HG03108 (cell line): ENCODE data around the gene BDKRB2.

Experiments
- ATAC-seq: cut with Tn5 transposase; IDR thresholded peaks from one replicate; pipeline ENCODE4 v1.9.1; 2021; ENCODE audit warnings: moderate library complexity; ENCODE audit not compliant: unreplicated experiment

BDKRB2 gene

DNA sequence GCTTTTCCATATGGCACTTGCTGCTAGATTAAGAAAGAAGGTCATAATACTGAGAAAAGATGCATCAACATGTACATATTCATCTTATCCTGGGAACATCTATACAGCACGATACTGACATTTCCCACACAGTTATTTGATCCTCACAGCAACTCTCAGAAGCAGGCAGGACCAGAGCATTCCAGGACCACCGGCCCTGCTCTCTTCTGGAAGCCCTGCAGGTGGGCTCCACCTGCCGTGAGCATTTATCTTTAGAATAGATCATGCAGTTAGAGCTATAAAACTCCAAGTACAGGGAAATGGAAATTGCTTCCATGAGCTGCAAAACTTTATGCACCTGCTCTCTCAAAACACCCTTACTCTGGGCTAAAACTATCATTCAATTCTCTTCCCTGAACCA lies 45.8 kb downstream of the BDKRB2 start:
- no peak for ATAC-seq

DNA sequence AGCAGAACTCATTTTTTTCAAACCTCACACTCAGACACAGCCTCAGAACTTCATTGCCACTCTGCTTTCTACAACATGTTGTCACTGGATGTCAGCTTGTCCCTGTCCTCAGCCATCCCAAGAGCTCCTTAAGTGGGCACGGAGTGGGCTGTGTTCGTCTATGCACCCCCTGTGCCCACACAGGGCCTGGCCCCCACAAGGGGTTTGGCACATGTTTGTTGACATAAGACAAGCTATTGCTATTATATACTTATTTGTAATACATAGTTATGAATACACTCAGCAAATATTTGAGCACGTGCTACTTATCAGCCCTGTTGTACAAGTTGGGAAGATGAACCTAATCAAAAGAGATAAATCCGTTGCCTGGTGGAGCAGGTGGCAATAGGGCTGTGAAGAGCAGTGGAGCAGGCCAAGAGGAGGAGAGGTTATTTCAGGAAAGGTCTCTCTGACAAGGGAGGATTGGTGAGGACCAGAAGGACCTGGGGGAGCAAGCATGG lies 47.1 kb downstream of the BDKRB2 start:
- no peak for ATAC-seq

DNA sequence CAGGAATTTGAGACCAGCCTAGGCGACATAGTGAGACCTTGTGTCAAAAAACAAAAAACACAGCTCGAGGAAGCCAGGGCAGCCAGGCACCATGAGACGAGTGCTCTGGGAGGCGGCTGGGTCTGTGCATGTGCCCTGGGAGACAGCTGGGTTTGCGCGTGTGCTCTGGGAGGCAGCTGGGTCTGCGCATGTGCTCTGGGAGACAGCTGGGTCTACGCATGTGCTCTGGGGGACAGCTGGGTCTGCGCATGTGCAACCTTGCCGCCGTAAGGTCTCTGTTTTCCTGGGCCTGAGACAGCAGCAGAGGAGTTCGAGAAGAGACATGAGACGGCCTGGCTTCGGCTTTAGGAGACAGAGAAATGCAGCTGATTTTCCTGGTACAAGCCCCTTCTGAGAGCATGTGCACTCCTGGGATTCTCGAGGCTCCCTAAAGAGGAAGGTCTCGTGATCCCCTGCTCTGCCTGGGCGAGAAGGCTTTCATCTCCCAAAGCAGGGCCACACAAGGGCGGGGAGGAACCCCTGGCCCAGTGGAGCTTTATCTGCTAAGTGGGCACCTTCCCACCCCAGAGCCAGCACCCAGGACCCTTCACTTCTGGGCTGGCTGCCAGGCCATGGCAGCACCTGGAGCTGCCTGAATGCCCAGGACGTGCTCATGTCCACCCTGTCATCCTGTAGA lies 47.8 kb downstream of the BDKRB2 start:
- no peak for ATAC-seq

DNA sequence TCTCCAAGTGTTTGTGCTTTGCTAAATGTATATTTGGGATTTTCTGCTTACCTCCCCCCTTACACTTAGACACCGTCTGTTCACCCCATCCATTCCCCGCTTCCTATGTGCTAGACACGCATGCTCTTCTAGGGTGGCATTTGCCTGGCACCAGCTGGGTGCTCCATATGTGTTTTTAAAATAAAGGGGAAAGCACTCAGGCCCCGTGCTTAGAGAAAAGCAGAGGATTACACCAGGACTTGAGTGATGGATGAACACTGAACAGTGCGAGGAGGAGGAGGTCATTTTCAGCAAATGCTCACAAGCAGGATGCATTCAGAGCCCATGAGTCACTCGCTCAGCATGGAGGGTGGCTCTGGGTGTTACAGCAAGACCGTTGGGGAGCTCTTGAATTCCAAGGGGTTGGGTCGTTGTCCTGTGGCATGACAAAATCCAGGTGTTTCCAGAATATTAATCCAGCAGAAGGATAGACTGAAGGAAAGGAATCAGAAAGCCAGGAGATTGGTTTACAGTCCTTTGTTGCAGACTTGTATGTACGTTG lies 48.4 kb downstream of the BDKRB2 start:
- no peak for ATAC-seq

DNA sequence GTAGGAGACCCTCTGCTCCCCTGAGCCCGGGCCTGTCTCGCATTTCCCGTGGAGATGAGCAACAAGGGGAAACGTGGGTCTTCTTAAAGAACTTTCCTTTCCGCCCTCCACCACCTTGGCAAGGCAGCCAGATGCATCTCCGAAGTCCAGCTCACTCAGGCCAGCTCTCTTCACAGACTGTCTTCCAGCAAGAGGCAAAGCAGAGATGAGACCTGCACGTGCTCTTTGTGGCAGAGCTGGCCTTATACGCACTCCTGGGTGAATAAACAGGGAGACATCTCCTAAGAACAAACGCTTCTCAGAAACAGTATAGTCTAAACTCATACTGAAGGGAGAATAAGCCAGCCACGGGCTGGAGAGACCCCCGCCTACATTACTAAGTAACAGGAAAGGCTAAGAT lies 50.0 kb downstream of the BDKRB2 start:
- ATAC-seq: no peak

DNA sequence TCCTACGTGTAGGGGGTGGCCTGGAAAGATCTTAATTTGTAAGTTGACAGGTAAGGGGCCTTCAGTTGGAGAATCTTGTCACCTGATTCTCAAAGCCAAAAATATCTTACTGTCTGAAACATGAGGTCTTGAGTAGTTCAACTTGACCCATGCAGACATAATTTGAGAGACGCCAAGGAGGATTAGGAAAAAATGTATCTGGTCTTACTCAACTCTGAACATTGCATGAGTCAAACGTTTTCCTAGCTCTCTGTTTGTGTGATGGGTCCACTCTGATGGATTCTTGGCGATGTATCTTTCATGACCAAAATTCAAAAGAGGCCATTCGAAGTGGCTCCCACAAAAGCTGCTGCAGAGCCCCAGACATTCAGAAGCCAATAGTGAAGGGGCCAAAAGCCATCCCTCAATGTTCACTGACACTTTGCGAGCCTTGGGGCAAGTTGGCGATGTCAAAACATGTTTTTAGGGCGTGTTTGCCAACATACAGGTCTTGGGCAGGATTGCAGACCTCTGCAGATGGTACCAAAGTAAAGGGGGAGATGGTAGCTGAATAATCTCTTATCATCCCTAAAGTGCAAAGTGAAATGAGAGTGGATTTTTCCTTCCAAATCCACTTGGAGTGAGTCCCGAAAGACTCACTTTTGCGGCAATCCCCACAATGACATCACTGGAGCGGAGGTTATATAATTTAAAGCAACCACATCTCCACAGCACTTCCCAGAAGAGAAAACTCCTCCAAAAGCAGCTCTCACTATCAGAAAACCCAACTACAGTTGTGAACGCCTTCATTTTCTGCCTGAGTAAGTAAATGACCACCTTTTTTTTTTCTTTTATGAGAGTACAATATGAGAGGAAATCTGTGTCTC lies 51.1 kb downstream of the BDKRB2 start, which contains the start of gene BDKRB1:
BDKRB1 (plus strand) TSS at position 710 of the 866 bp plus-strand sequence. CDS start 7,473 bp downstream, outside the sequence.
- no peak for ATAC-seq

DNA sequence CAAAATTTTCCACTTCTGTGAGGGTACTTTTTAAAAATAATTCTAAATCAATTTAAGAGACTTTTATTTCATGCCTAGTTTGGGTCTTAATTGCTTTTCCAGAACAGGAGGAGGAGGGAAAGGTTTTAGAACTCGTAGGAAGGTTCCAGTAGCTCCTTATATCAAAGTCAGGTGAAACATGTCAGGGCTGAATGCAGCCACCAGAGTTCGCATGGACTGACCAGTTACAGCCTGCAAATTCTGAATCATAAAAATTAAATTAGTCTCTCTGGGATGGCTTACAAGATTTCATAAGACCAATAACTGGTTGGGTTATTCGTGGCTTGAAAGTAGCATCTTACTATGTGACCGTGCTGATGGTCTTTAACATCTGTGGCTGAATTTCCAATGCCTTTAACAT lies 51.8 kb downstream of the BDKRB2 start:
- ATAC-seq: no peak

DNA sequence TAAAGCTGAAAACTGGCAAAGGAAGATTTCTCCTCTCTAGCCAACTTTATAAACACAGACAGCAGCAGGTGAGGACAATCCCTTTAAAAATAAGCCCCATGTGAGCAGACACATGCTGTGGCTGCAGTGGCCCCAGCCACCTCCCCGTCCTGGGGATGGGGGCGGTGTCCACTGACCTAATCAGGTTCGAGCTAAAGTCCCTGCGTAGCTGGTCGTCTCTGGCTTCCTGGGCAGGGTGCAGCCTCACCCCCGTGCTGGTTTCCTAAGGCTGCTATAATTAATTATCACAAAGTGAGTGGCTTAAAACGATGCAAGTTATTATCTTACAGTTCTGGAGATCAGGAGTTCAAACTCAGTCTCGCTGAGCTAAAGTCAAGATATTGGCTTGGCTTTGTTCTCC lies 52.4 kb downstream of the BDKRB2 start:
- no peak for ATAC-seq

DNA sequence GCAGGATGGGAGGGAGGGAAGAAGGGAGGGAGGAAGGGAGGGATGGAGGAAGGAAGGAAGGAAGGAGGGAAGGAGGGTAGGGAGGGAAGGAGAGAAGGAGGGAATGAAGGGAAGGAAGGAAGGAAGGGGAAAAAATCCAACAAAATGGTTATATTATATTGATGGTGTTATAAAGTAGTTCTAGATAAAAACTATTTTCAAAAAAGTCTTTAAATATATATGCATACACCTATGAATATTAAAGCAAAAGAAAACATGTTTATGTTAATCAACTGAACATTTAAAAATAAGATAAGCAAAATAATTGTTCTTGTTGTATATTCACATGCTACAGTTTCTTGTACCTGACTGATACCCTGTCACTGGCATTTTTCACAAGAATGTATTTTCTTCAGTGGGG lies 53.3 kb downstream of the BDKRB2 start:
- no peak for ATAC-seq

DNA sequence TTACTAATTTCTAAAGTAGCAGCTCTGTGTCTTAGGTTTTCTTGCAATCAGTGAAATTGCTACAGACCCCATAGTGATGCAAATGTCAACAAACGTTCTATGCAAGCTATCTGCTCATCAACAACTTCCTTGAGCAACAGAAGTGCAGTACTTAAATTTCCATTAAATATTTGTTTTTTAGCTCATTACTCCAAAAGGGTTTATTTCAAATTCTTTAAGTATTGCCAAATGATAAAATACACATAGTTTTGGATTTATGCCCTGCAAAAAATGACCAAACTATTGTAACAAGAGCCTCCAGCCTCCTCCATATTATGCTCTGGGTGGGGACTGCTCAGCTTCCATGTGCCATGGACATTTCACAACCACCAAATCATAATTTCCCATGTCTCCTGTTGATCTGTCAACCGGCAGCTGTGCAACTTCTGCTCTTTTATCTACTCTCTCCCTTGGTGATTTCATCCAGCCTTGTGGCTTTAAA lies 55.7 kb downstream of the BDKRB2 start:
- ATAC-seq: no peak

DNA sequence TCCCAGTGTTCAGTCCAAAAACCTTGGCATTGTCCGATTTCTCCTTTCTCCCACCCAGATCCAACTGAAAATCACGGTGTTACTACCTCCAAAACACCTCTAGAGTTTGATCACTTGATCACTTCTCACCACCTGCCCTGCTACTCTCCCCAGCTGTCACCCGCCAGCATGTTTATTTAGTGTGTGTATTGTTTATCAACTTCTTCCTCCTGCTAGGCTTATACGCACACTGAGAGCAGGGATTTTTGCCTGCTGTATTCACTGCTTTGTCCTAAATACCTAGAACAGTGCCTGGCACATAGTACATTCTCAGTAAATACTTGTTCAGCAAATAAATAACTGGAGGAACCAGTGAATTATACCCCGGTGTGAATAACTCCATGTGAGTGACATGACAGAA lies 56.4 kb downstream of the BDKRB2 start:
- no peak for ATAC-seq

DNA sequence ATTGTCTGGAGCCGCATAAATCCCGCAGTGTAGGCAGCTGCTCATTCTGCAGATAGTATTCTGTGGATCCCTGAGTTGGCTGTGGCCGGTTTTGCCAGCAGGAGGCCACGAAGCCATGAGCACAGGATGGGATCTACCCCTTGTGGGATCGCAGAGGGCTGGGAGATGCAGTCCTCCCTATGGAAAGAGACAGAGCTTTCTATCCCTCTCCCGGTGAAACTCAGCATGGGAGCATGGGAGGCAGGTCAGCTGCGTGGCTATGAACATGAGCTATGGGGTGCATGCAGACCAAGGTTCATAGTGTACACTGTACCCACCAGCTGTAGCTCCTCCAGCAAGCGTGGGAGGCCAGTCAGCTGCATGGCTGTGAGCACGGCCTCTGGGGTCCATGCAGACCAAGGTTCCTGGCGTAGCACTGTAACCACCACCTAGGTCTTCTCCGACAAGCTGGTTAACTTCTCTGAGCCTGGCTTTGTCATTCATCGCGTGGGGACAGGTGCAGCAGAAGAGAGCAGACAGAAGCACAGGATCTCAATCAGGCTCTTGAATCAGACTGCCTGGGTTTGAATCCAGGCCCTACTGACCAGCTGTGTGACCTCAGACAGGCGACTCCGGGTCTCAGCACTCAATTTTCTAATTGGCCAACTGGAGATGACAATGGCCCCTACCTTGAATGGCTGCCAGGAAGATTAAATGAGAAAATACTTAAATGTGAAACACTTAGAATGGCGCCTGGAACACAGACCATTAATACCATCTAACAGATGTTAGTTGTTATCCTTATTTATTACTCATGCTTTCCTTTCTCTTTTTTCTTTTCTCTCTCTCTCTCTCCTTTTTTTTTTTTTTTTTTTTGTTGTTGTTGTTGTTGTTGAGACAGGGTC lies 57.4 kb downstream of the BDKRB2 start:
- ATAC-seq: no peak

DNA sequence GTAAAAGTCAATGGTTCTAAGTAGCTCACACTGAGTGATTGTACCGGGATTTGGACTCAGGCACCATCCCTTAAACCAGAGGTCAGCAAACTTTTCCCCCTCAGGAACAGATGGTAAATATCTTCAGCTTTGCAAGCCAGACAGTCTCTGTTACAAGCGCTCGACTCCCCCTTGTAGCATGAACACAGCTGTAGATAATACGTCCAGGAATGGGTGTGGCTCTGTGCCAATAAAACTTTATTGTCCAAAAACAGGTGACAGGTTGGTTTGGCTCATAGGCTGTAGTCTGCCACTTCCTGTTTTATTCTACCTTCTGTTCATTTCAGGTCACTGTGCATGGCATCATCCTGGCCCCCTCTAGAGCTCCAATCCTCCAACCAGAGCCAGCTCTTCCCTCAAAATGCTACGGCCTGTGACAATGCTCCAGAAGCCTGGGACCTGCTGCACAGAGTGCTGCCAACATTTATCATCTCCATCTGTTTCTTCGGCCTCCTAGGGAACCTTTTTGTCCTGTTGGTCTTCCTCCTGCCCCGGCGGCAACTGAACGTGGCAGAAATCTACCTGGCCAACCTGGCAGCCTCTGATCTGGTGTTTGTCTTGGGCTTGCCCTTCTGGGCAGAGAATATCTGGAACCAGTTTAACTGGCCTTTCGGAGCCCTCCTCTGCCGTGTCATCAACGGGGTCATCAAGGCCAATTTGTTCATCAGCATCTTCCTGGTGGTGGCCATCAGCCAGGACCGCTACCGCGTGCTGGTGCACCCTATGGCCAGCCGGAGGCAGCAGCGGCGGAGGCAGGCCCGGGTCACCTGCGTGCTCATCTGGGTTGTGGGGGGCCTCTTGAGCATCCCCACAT lies 58.9 kb downstream of the BDKRB2 start:
- ATAC-seq: no peak

DNA sequence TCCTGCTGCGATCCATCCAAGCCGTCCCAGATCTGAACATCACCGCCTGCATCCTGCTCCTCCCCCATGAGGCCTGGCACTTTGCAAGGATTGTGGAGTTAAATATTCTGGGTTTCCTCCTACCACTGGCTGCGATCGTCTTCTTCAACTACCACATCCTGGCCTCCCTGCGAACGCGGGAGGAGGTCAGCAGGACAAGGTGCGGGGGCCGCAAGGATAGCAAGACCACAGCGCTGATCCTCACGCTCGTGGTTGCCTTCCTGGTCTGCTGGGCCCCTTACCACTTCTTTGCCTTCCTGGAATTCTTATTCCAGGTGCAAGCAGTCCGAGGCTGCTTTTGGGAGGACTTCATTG lies 59.5 kb downstream of the BDKRB2 start:
- ATAC-seq: no peak

DNA sequence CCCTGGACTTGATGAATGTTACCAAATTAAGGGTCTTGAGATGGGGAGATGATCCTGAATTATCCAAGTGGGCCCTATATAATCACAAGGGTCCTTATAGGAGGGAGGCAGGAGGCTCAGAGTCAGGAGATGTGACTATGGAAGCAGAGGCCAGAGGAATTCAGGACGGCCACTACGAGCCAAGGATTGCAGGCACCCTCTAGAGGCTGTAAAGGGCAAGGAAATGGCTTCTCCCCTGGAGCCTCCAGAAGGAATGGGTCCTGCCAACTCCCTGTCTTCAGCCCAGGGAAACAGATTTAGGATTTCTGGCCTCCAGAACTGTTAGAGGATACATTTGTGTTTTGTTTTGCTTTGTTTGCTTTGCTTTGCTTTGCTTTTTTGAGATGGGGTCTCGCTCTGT lies 60.2 kb downstream of the BDKRB2 start:
- ATAC-seq: no peak

DNA sequence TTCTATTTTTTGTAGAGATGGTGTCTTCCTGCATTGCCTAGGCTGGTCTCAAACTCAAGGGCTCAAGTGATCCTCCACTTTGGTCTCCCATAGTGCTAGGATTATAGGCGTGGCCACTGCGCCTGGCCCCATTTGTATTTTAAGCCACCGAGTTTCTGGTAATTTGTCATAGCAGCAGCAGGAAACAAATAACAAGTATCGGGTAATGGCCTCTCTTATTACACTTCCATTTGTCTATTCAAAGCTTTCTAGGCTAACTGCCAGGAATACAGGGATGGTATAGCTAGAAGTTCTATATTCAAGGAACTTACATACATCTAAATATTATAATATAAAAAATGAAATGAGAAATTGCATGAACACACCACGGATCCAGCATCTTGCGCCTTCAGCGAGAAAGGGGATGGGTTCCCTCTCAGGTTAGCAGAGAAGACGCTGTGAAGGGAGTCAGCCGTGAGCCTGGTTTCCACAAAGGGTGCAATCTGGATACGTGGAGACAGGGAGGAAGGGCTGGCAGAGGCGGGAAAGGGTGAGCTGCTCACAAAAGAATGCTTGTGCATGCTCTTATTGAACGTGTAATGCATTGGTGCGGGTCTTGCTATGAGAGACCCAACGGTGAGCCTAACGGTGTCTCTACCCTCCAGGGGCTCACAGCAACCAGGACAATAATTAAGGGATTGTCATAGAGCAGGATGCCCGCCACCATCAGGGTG lies 60.9 kb downstream of the BDKRB2 start:
- no peak for ATAC-seq

DNA sequence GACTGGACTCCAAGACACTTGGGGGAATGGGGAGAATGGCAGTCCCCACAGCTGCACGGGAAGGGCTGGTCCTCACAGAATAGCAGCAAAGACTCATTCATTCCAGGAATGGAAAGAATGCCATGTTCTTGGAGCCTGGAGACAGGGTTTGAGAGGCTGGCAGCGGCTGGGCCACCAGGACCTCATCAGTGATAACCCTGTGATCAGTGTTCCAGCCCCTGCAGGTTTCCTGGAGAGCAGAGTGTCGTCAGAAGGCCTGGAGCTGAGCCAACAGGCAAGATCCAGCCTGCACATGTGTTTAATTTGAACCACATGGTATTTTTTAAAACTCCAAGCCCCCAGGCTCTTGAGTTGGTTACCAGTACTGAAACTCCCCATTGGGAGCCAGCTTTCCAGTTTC lies 62.7 kb downstream of the BDKRB2 start:
- ATAC-seq: no peak

DNA sequence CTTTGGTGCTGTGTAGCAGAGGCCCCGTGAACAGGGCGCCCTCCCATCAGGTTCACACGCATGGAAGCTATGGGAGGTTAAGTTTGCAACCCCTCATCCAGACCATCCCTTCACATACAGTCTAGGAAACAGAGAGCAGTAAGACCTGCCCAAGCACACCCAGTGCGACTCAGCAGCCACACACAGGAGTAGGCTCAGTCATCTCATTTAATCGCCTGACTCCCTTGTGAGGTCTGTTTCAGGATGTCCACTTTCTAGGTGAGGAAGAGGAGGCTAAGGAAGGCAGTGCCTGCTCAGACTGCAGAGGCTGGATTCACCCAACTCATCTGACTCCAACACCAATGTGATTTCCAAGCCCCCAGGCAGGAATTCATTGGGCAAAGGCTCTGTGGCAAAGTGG lies 63.3 kb downstream of the BDKRB2 start:
- no peak for ATAC-seq
